Measurements from ENCODE around the gene RASSF5. TPM values are rescaled to one million over a fixed set of nuclear protein-coding genes. Genes with fewer than 3 reads are reported as not detected.

The RASSF5 gene
- total and polyA plus RNA-seq, 10 of the 15 experiments (the other 5 are each of a cell fraction or from before 2014, with no cell fraction given), result 14.0 to 89.6 (median 68.9) TPM

GRCh38 chr1:206491616-206492015 is 15.7 kb upstream of the RASSF5 start:
- Histone ChIP-seq H3K27ac (ENCODE audit: control insufficient read depth, insufficient read depth) (no peak overlapping the region), H3K27me3 (replicated peaks in 1 of 2; ENCODE audit: control insufficient read depth in 2 of 2, insufficient read depth in 2 of 2, low read length in 1 of 2) (no peaks in the 10 kb centered on the region), H4K20me1 (ENCODE audit: control insufficient read depth, insufficient read depth) (no peaks in the 10 kb centered on the region), H3K9me3 (replicated peaks; ENCODE audit: control insufficient read depth, insufficient read depth, low read length) (no peaks in the 10 kb centered on the region), H3K79me2 (ENCODE audit: control insufficient read depth, insufficient read depth, low read length) (no peaks in the 10 kb centered on the region), H3K36me3 (ENCODE audit: control insufficient read depth in 2 of 2, insufficient read depth in 2 of 2, low read length in 1 of 2) (peaks cover 19 to 30% of the 10 kb centered on the region in 2 experiments), H3K4me1 (ENCODE audit: control insufficient read depth, insufficient read depth, low read length) (peaks cover 19% of the 10 kb centered on the region), H3K4me3 (no peak overlapping the region), H2AFZ (ENCODE audit: control insufficient read depth, low read depth, low read length) (no peak overlapping the region), H3K9ac (ENCODE audit: control insufficient read depth, insufficient read depth, low read length) (no peak overlapping the region), H3K4me2 (ENCODE audit: control insufficient read depth, insufficient read depth) (no peak overlapping the region)
- no TSS peak for BruUV-seq (replicated peaks)
- CTCF ChIA-PET, result interaction anchor here (0.6 to 6.5 kb wide), 11 partner anchors 13 to 279 kb away, joined by 3 to 57 read pairs (median 4); partner anchors contain the start of genes IKBKE, IL19 and RASSF5
- ATAC-seq (no peak), FAIRE-seq (no peak), DNase-seq (ENCODE audit: low read depth, low spot score) (no peak)
- RAD21 ChIA-PET (ENCODE audit: unreplicated experiment), result interaction anchor here (1.2 to 3.0 kb wide), 4 partner anchors 13 to 89 kb away, joined by 3 to 24 read pairs (median 14); no protein-coding TSS in a partner anchor
- WGBS (ENCODE audit: insufficient coverage, insufficient replicate concordance, low lambda C conversion rate, missing lambda C conversion rate), result 100% methylated on average over 4 of the region's 4 CpGs
- intact Hi-C loops (cut with micrococcal nuclease; ENCODE audit: unreplicated experiment) (loop anchor here (5.0 kb wide), 1 partner anchor 171 kb away; no protein-coding TSS in a partner anchor), in situ Hi-C loops (cut with MboI) (no loop called here)
- SMC1A ChIA-PET (ENCODE audit: uncharacterized antibody, unreplicated experiment), result interaction anchor here (0.8 to 11.5 kb wide), 3 partner anchors 12 to 91 kb away, joined by 3 to 146 read pairs (median 9); no protein-coding TSS in a partner anchor
- no peak for TF ChIP-seq RBBP5 (conservative IDR thresholded peaks at IDR 0.05)
- TF ChIP-seq SMAD1 (IDR thresholded peaks at IDR 0.05; ENCODE audit: low read depth, partially characterized antibody), result no peak
- TF ChIP-seq SRF (IDR thresholded peaks at IDR 0.05; ENCODE audit: low read depth in 2 of 2, low read length in 2 of 2), result no peak
- no peak for TF ChIP-seq MEF2A (IDR thresholded peaks at IDR 0.05; ENCODE audit: insufficient read depth, low read depth, low read length)
- no peak for TF ChIP-seq ZZZ3 (IDR thresholded peaks at IDR 0.05; ENCODE audit: control insufficient read depth, insufficient read length, low read depth)
- no peak for TF ChIP-seq SKIL (IDR thresholded peaks at IDR 0.05; ENCODE audit: low read depth, poor library complexity, severe bottlenecking)
- TF ChIP-seq NFYA (IDR thresholded peaks at IDR 0.05; ENCODE audit: borderline replicate concordance, low read depth, low read length), result no peak
- no peak for TF ChIP-seq ZBTB4 (CRISPR knock-in tag; IDR thresholded peaks at IDR 0.05)
- TF ChIP-seq SPI1 (IDR thresholded peaks at IDR 0.05; ENCODE audit: borderline replicate concordance, insufficient read depth, low read depth, low read length), result no peak
- no peak for TF ChIP-seq IRF3 (IDR thresholded peaks at IDR 0.05)
- TF ChIP-seq SMAD5 (IDR thresholded peaks at IDR 0.05; ENCODE audit: low read depth), result no peak
- no peak for TF ChIP-seq MLLT1 (IDR thresholded peaks at IDR 0.05)
- TF ChIP-seq WRNIP1 (IDR thresholded peaks at IDR 0.05; ENCODE audit: borderline replicate concordance, low read depth, low read length), result no peak
- POLR2A ChIA-PET, result interaction anchor here (1.6 kb wide), 1 partner anchor 12 kb away, joined by 5 read pairs; no protein-coding TSS in a partner anchor
